ENCODE results near the gene FTH1.

GRCh38 chr11:61923166-61924063 is 44.0 kb downstream of the FTH1 start:
- TF ChIP-seq CTCF (conservative IDR thresholded peaks at IDR 0.05; ENCODE audit: low read depth, low read length) (no peak), EZH2 (IDR thresholded peaks at IDR 0.05; ENCODE audit: borderline replicate concordance, low read depth, low read length, poor library complexity, severe bottlenecking) (no peak)
